Activated CD8-positive, alpha-beta memory T cell treated with anti-CD3 and anti-CD28 coated beads, Interleukin-2, amount 50 U/mL, for 24 hours (primary cell): Measurements from ENCODE around the gene UBR4.

Experiments
- DNase-seq: peaks from one replicate; pipeline ENCODE4 v3.0.0-alpha.2; 2020; ENCODE audit errors: extremely low read depth

Gene UBR4

DNA sequence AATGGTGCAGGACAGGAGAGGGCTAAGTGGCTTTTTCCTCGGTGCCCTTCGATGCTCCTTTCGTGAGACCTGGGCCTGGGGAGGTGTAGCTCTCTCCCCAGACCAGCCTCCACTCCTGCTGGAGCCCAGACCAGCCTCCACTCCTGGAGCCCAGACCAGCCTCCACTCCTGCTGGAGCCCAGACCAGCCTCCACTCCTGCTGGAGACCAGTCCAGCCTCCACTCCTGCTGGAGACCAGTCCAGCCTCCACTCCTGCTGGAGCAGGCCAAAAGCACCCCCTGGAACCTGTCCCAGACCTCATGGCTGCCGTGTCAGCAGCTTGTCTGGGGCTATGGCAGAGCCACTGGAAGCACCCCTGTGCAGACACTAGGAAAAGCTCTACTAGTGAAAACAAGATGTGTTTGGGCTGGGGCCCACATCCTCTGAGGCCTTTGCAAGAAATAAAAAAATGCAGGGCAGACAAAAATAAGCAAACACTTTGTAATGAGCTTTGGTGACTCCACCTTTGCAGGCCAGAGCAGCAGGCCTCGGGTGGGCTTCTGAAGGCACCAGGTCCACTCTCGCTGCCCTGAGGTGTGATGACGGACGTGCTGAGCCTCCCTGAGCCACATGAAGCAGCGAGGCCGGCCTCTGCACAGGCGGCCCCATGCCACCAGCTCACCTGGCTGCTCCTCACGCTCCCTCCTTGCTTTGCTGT lies 137.6 kb downstream of the UBR4 start:
- no peak for DNase-seq

DNA sequence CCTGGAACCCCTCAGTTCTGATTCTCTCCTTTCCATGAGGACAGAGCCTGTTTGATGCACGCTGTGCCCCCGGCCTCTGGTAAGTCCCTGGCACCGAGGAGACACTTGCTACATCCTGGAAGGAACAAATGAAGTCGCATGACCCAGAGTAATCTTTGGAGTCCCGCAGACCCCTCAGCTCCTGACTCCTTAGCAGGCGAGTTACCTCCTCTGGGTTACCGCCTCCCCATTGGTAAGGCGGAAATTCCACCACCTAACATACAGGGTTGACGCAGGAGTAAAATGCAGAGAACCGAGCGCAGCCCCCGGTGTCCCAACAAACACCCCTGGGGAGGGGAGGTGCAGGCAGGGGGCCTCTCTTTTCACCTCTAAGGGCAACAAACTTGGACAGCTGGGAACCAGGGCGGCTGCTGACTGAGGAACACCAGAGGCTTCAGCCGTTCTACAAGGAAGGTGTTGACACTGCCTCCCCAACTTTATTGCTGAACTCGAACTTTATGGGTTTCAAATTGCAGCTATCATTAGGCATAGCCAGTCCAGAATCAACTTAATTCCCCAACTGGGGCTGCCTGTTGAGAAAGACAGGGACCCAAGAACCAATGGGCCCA lies 138.3 kb downstream of the UBR4 start:
- DNase-seq: no peak

GRCh38 chr1:19070891-19071621 lies 139.0 kb downstream of the UBR4 start:
- no peak for DNase-seq

- DNase-seq: no peak
These were observed 139.8 kb downstream of the UBR4 start for GRCh38 chr1:19070197-19070651.

DNA sequence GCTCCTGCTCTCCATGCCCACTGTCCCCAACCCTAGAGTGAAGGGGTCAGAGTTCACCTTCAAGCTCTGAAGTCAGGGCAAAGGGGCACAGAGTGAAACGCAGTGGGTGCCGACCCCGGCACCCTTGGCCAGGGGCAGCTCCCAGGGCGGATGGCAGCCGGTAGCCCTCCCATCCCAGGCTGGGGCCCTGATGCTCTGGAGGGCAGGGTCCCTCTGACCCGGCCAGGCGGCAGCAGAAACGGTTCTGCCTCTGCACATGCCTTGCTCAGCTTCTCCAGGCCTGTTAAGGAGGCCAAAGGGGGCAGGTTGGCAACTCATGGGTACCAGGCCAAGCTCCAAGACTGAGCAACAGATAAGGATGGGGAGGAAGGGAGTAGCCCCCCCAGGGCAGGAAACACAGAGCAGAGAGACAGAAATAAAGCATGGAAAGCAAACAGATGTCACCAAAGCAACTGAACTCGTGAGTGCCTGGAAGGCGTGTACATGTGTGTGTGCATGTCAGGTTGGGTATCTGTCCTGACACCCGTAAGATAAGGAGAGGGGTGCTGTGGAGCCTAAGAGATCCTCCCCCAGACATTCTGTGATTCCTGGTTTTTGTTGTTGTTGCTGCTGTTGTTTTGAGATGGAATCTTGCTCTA lies 141.3 kb downstream of the UBR4 start:
- DNase-seq: no peak

GRCh38 chr1:19067912-19068638 lies 142.0 kb downstream of the UBR4 start:
- no peak for DNase-seq

DNA sequence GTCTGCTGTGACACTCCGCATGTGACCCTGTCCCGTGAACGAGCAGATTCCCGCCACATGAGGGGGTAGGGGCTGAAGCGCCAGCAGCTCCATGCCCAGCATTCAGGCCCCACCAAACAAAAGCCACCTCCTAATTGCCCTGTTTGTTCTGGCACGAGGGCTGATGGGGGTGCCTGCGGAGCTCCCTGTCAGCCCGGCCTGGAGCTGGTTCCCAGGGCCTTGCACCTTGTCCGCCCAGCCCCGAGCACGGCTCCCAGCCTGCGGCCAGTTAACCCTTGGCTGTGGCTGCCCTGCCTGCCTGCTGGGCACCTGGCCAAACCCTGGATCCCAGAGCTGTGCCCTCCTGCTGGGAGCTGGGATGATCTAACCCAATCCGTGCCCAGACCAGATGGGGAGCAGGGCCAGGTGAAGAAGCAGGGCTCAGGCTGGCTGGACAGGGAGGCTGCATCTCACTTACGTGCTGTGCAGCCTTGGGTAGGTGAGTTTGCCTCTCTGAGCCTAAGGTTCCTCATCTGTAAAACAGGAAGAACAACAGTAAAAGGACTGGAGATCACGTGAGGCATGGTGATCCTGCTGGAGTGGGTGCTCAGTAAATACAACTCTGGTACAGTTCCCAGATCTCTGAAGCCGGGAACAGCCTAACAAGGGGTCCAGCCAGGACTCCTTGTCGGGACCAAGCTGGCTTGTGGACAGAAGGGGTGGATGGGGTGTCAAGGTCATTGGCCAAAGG lies 142.7 kb downstream of the UBR4 start:
- no peak for DNase-seq

DNA sequence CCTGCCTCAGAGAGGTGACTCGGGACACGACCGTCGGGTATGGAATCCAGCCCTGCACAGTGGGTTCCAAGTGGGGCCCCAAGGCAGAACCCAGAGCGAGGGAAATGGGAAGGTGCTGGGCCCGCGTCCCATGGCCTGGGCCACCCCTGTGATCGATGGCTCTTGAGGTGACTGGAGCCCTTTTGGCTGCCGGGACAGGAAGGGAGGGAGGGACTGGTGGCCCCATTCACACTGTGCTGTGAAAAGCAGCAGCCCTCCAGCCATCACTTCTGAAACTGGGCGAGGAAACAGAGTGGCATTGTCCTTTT lies 143.2 kb downstream of the UBR4 start:
- no peak for DNase-seq

- DNase-seq: no peak
These were observed 143.7 kb downstream of the UBR4 start for GRCh38 chr1:19066248-19066873.

DNA sequence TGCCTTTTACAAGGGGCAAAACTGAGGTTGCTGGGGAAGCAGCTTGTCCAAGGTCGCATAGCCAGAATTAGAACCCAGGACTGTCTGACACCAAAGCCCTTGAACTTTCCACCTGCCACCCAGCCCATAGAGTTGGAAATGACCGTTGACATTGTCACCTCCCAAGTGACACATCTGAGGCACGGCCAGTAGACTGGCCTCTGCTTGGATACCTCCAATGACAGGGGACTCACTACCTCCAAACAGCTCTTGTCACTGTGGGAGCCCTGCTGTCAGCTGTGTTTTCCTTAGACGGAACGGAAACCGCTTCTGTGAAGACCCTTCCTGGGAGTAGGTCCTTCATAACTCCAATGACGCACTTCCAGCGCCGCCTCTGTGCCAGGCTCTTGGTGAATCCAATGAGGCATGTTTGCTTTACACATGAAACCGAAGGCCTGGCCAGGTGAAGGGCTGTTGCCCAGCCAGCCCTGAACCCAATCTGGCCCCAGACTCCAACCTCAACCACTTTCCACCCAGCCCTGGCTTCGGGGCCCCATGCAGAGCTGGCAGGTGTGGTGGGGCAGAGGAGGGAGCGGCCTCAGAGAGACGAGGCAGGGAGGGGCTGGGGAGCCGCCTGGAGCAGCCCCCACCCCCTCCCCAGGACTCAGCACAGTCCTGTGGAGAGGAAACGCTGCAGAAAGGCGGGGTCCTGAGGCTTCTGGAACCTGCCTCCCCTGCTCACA lies 144.4 kb downstream of the UBR4 start:
- no peak for DNase-seq

- DNase-seq: no peak
These were observed 145.1 kb downstream of the UBR4 start for GRCh38 chr1:19064906-19065450.

- DNase-seq: no peak
These were observed 146.9 kb downstream of the UBR4 start for GRCh38 chr1:19063122-19063521.

- no peak for DNase-seq
These were observed 147.6 kb downstream of the UBR4 start for GRCh38 chr1:19062258-19063029.

- DNase-seq: no peak
These were observed 148.3 kb downstream of the UBR4 start for GRCh38 chr1:19061798-19062197.

DNA sequence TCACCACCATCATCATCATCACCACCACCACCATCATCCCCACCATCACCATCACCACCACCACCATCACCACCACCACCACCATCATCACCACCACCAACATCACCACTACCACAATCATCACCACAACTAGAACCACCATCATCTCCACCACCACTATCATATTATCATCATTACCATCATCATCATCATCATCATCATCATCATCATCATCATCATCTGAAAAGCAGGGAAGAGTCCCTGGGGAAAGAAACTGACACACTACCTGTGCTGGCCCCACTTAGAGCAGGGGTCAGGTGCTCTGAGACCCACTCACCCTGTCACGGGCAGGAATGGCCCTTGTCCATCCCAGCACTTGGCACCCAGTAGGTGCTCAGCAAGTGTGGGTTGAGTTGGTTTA lies 148.7 kb downstream of the UBR4 start:
- no peak for DNase-seq

GRCh38 chr1:19059773-19060172 lies 150.3 kb downstream of the UBR4 start:
- no peak for DNase-seq

DNA sequence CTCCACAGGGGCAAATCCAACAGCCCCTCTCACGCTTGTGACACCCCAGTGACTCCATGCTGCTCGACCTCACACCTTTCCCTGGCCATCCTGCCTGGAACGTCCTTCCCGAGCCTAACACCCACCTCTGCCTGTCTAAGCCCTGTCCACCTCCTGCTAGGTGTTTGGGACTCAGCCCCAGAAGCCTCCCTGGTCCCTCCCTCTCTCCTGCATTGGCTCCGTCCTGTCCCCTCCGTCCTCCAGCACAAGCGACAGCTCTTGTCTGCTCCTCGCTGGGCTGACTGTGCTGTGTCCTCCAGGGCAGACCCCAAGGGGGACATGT lies 151.6 kb downstream of the UBR4 start:
- no peak for DNase-seq

GRCh38 chr1:19057784-19058475 lies 152.1 kb downstream of the UBR4 start:
- no peak for DNase-seq
